Testis (tissue), 3 donors: Measurements from ENCODE around the gene LARGE1. TPM values are rescaled to one million over a fixed set of nuclear protein-coding genes. Genes with fewer than 3 reads are reported as not detected.

Source experiments
- DNase-seq: peaks from one replicate; pipeline ENCODE4 v3.0.0-alpha.2; 2019
- H3K27ac ChIP-seq, 2 donors: fragments of 200-600 bp; sonication (generic); one replicate each; pipeline ENCODE4 v1.5.1; 2019
- H3K27me3 ChIP-seq: fragments of 200-600 bp; sonication (generic); one replicate; pipeline ENCODE4 v1.5.1; 2019
- H3K36me3 ChIP-seq: fragments of 200-600 bp; sonication (generic); one replicate; pipeline ENCODE4 v1.5.1; 2017; ENCODE audit warnings: low read depth; ENCODE audit errors: missing control alignments
- H3K4me1 ChIP-seq: fragments of 200-600 bp; sonication (generic); one replicate; pipeline ENCODE4 v1.5.1; 2019
- H3K4me3 ChIP-seq, 2 donors: fragments of 200-600 bp; sonication (generic); one replicate each; pipeline ENCODE4 v1.5.1; 2017 to 2019
- H3K9me3 ChIP-seq: fragments of 200-600 bp; sonication (generic); one replicate; pipeline ENCODE4 v1.5.1; 2017
- POLR2A ChIP-seq: fragments of 450-650 bp; IDR thresholded peaks from one replicate; pipeline ENCODE4 v1.6.1; 2017; ENCODE audit warnings: antibody characterized with exemption, mild to moderate bottlenecking, moderate library complexity
- WGBS, 2 donors: methylation state at CpG; one replicate each; pipeline ENCODE4 v1.1.5; 2018; 5-methylcytosine and 5-hydroxymethylcytosine counted together
- intact Hi-C: fragments of 100-400 bp; cut with DNase I; formaldehyde crosslinking; loops from one replicate; pipeline ENCODE4 v1.15.1; 2023; ENCODE audit warnings: low total_unique reads
- polyA plus RNA-seq: library from polyadenylated mRNA; stranded (reverse); fragments of 350-450 nt; fragmentation: Illumina TruSeq; extraction: RNeasy Lipid Tissue Mini Kit (QIAGEN cat#74804); gene quantifications from one replicate; pipeline ENCODE4 v1.2.3, GENCODE V29; 2014; ENCODE audit warnings: low read depth, low replicate concordance; ENCODE audit not compliant: insufficient read depth
- total RNA-seq, 2 donors: library from RNA; depleted of rRNA; stranded (reverse); fragments of >200 nt; gene quantifications; one replicate each; pipeline ENCODE4 v1.2.3, GENCODE V29; 2016
- TF ChIP-seq, protein P1 (sequence below), 3 experiments: fragments of 450-650 bp in 2 of 3; fragments of 200-600 bp in 1 of 3; sonication (generic) in 1 of 3; IDR thresholded peaks; one replicate each; pipeline ENCODE4 v1.5.1; 2016 to 2019; ENCODE audit warnings: antibody characterized with exemption in 3 of 3, mild to moderate bottlenecking in 2 of 3, moderate library complexity in 1 of 3

Gene LARGE1
- total and polyA plus RNA-seq, 3 donors from 2014 or later = 19.5 to 27.3 (median 21.8) TPM

DNA sequence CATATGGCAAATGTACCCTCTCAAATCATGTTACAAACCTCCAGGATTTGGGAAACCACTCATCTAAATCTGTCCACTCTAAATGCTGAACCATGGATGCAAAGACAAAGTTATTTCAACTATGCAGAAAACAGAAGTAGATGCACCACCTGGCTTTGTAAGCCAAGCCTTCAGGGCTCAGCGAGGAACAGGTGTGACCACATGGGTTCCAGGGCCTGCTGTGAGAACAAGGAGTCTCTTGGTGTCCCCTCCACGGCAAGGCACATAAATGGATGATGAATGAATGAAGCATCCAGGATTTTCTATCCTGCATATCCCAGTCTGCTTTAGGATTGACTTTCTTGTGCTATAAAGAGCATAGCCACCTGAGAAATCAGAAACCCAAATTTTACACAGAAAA lies 284.5 kb downstream of the LARGE1 start:
- no peak overlapping the region for H3K27ac ChIP-seq
- WGBS, 2 donors = 45% methylated on average over 2 of the region's 2 CpGs
- intact Hi-C loops = no loop called here

DNA sequence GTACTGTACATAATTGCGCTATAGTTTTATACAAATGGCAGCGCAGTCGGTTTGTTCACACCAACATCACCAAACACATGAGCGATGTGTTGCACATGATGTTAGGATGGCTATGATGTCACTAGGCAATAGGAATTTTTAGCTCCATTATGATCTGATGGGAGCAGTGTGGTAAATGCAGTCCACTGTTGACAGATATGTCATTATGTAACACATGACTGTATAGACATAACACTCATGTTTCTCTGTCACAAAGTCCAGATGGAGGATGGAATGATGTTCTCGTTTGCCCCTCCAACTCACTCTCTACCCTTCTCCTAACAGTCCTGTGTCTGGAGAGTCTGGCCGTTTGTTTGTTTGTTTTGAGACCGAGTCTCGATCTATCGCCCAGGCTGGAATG lies 288.5 kb downstream of the LARGE1 start:
- intact Hi-C loops = no loop called here

More for the DNA sequence above, 284.5 kb downstream of the LARGE1 start:
- no peaks in the 10 kb centered on the region for H3K9me3 ChIP-seq
- TF ChIP-seq POLR2A = no peak
- TF ChIP-seq, protein P1, sequence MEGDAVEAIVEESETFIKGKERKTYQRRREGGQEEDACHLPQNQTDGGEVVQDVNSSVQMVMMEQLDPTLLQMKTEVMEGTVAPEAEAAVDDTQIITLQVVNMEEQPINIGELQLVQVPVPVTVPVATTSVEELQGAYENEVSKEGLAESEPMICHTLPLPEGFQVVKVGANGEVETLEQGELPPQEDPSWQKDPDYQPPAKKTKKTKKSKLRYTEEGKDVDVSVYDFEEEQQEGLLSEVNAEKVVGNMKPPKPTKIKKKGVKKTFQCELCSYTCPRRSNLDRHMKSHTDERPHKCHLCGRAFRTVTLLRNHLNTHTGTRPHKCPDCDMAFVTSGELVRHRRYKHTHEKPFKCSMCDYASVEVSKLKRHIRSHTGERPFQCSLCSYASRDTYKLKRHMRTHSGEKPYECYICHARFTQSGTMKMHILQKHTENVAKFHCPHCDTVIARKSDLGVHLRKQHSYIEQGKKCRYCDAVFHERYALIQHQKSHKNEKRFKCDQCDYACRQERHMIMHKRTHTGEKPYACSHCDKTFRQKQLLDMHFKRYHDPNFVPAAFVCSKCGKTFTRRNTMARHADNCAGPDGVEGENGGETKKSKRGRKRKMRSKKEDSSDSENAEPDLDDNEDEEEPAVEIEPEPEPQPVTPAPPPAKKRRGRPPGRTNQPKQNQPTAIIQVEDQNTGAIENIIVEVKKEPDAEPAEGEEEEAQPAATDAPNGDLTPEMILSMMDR (IDR thresholded peaks at IDR 0.05) = no peak
- H3K4me1 ChIP-seq = no peaks in the 10 kb centered on the region
- no peaks in the 10 kb centered on the region for H3K27me3 ChIP-seq
- H3K36me3 ChIP-seq = no peaks in the 10 kb centered on the region
- DNase-seq = no peak
- no peak overlapping the region for H3K4me3 ChIP-seq

DNA sequence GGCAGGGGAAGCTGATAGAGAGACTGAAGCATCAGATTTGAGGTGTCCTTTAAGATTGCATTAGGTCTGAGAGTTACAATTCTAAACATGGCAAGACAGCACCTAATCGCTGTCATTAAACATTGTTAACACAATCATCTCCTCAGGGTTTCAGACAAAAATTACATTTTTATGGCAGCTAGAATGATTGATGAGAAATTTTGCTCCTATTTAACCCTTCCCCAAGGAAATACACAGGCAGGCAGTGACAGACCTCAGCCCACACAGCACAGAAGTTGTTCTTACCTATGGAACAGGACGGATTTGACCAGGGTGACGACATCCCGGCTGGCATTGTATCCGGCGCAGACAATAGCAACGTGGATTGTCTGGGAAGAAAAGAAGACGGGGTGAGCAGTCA lies 294.3 kb downstream of the LARGE1 start:
- Histone ChIP-seq H3K36me3 (no peaks in the 10 kb centered on the region), H3K9me3 (no peaks in the 10 kb centered on the region), H3K27me3 (no peaks in the 10 kb centered on the region), H3K4me1 (no peaks in the 10 kb centered on the region), H3K4me3 (no peak overlapping the region), H3K27ac (no peak overlapping the region)
- DNase-seq = no peak
- TF ChIP-seq, protein P1 (IDR thresholded peaks at IDR 0.05) = no peak
- TF ChIP-seq POLR2A = no peak
- WGBS, 2 donors = 83 to 98% methylated on average over 8 of the region's 8 CpGs
- intact Hi-C loops = no loop called here

More for the DNA sequence above, 288.5 kb downstream of the LARGE1 start:
- DNase-seq = no peak
- no peaks in the 10 kb centered on the region for H3K4me1 ChIP-seq
- WGBS, 2 donors = 93 to 95% methylated on average over 9 of the region's 9 CpGs
- no peak for TF ChIP-seq POLR2A
- TF ChIP-seq, protein P1 (IDR thresholded peaks at IDR 0.05) = no peak
- H3K36me3 ChIP-seq = no peaks in the 10 kb centered on the region
- H3K9me3 ChIP-seq = no peaks in the 10 kb centered on the region
- no peak overlapping the region for H3K4me3 ChIP-seq
- no peaks in the 10 kb centered on the region for H3K27me3 ChIP-seq
- H3K27ac ChIP-seq = no peak overlapping the region

DNA sequence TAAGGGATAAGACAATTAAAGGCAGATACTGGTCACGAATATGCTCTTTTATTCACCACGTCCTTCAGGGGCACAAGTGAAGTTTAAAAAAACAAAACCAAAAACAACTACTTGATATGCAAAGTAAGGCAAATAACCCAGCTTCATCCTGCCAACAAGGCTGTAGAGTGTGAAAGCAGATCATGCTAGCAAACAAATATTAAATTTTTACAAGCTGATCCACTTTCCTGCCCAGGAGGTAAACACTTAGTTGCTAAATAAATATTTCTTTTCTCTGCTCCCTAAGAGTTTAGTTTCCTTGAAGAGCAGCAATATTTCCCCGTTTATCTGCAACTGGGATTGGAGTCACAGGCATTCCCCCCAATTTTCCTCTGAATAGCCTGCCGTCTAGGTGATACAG lies 300.2 kb downstream of the LARGE1 start:
- no peaks in the 10 kb centered on the region for H3K4me1 ChIP-seq
- H3K4me3 ChIP-seq = no peak overlapping the region
- H3K27ac ChIP-seq = no peak overlapping the region
- no peak for DNase-seq
- intact Hi-C loops = no loop called here
- H3K27me3 ChIP-seq = no peaks in the 10 kb centered on the region
- no peaks in the 10 kb centered on the region for H3K36me3 ChIP-seq
- 88 to 91% methylated on average over 4 of the region's 4 CpGs for WGBS, 2 donors
- H3K9me3 ChIP-seq = no peaks in the 10 kb centered on the region
- TF ChIP-seq, protein P1 (IDR thresholded peaks at IDR 0.05) = no peak
- no peak for TF ChIP-seq POLR2A

DNA sequence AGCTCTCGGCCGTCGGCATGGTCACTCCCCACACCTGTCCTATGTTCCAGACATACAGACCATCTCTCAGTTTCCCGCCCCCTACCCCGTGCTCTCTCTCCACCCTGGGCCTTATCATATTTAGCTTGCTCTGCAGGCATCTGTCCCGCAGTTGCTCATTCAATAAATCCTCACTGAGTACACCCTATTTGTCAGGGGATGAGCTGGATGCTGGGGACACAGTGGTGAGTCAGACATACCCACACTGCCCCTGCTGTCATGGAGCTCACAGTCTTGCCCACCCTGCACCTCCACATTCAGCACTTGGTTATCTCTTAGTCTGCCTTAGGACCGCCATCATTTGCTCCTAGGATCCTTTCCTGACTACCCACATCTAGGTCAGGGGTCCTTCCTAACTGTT lies 313.8 kb downstream of the LARGE1 start:
- DNase-seq = no peak
- Histone ChIP-seq H3K9me3 (no peaks in the 10 kb centered on the region), H3K36me3 (no peaks in the 10 kb centered on the region), H3K4me1 (peaks cover 4% of the 10 kb centered on the region), H3K27me3 (no peaks in the 10 kb centered on the region), H3K27ac (no peak overlapping the region), H3K4me3 (no peak overlapping the region)
- intact Hi-C loops = no loop called here
- TF ChIP-seq, protein P1 (IDR thresholded peaks at IDR 0.05) = no peak
- no peak for TF ChIP-seq POLR2A
- WGBS, 2 donors = 82 to 87% methylated on average over 7 of the region's 7 CpGs
